Esophagus squamous epithelium (tissue), 5 donors: ENCODE measurements around the gene BRINP3. TPM values are rescaled to one million over a fixed set of nuclear protein-coding genes. Genes with fewer than 3 reads are reported as not detected.

ENCODE experiments used
- DNase-seq: peaks from one replicate; lab custom pipeline; 2025; lab: John Stamatoyannopoulos, UW
- H3K27ac ChIP-seq, 4 donors: fragments of 200-600 bp; sonication (generic); one replicate each; pipeline ENCODE4 v1.5.1; 2016 to 2019; ENCODE audit warnings: mild to moderate bottlenecking in 1 of 4
- H3K27me3 ChIP-seq, 4 donors: fragments of 200-600 bp; sonication (generic); 1 replicate in 3 of 4; 2 replicates in 1 of 4; pipeline versions ENCODE4 v1.5.1 to v1.6.0; 2017 to 2021; ENCODE audit warnings: antibody characterized with exemption in 1 of 4
- H3K36me3 ChIP-seq, 3 donors: fragments of 200-600 bp; sonication (generic); one replicate each; pipeline ENCODE4 v1.5.1; 2016 to 2019
- H3K4me1 ChIP-seq, 3 donors: fragments of 200-600 bp; sonication (generic); one replicate each; pipeline ENCODE4 v1.5.1; 2017 to 2019
- H3K4me3 ChIP-seq, 4 donors: fragments of 200-600 bp; sonication (generic); 1 replicate in 3 of 4; 2 replicates in 1 of 4; pipeline ENCODE4 v1.5.1; 2016 to 2019; ENCODE audit warnings: mild to moderate bottlenecking in 2 of 4, moderate library complexity in 1 of 4
- H3K9me3 ChIP-seq, 3 donors: fragments of 200-600 bp; sonication (generic); one replicate each; pipeline ENCODE4 v1.5.1; 2016 to 2019
- CTCF ChIP-seq, 6 experiments: fragments of 450-650 bp in 4 of 6; fragments of 200-600 bp in 2 of 6; sonication (generic) in 2 of 6; IDR thresholded peaks; one replicate each; pipeline ENCODE4 v1.5.1; 2016 to 2019; ENCODE audit warnings: antibody characterized with exemption in 6 of 6, mild to moderate bottlenecking in 4 of 6, moderate library complexity in 4 of 6
- POLR2A ChIP-seq, 4 donors: fragments of 450-650 bp; IDR thresholded peaks; one replicate each; pipeline ENCODE4 v1.6.1; 2017; ENCODE audit warnings: antibody characterized with exemption in 4 of 4, mild to moderate bottlenecking in 4 of 4, moderate library complexity in 3 of 4
- WGBS, 2 donors: methylation state at CpG; one replicate each; pipeline ENCODE4 v1.1.5; 2018; 5-methylcytosine and 5-hydroxymethylcytosine counted together
- intact Hi-C: fragments of 100-400 bp; cut with DNase I; formaldehyde crosslinking; loops from one replicate; pipeline ENCODE4 v1.15.0; 2022
- total RNA-seq, 4 donors: library from RNA; depleted of rRNA; stranded (reverse); fragments of >200 nt; gene quantifications; one replicate each; pipeline ENCODE4 v1.1.0, GENCODE V29; 2016
- donor health status: DM: yes; HTN: yes; CAD: no.

Gene BRINP3
- total RNA-seq, 4 donors from 2014 or later: 0.50 to 0.95 TPM; not detected in 2

GRCh38 chr1:190205713-190206112 lies 272.0 kb downstream of the BRINP3 start:
- WGBS, 2 donors: 31 to 55% methylated on average over 2 of the region's 2 CpGs
- Histone ChIP-seq H3K9me3 (peaks cover 0 to 4% (median 0%) of the 10 kb centered on the region in 3 donors), H3K27ac (no peak overlapping the region), H3K4me1 (no peaks in the 10 kb centered on the region), H3K36me3 (no peaks in the 10 kb centered on the region), H3K4me3 (no peak overlapping the region), H3K27me3 (no peaks in the 10 kb centered on the region)
- no peak for TF ChIP-seq POLR2A (IDR thresholded peaks at IDR 0.05)
- TF ChIP-seq CTCF (IDR thresholded peaks at IDR 0.05): no peak
- intact Hi-C loops: no loop called here
- no peak for DNase-seq

- no peak overlapping the region for H3K4me3 ChIP-seq
- intact Hi-C loops: no loop called here
- no peaks in the 10 kb centered on the region for H3K36me3 ChIP-seq
- H3K4me1 ChIP-seq: no peaks in the 10 kb centered on the region
- H3K27me3 ChIP-seq: no peaks in the 10 kb centered on the region
- TF ChIP-seq CTCF (IDR thresholded peaks at IDR 0.05): no peak
- TF ChIP-seq POLR2A (IDR thresholded peaks at IDR 0.05): no peak
- H3K9me3 ChIP-seq: peaks cover 0 to 6% (median 0%) of the 10 kb centered on the region in 3 donors
- no peak overlapping the region for H3K27ac ChIP-seq
- DNase-seq: no peak
These were observed 281.6 kb downstream of the BRINP3 start for GRCh38 chr1:190196020-190196419.

- TF ChIP-seq POLR2A (IDR thresholded peaks at IDR 0.05) (no peak), CTCF (IDR thresholded peaks at IDR 0.05) (no peak)
- H3K36me3 ChIP-seq: no peaks in the 10 kb centered on the region
- H3K9me3 ChIP-seq: peaks cover 0 to 6% (median 0%) of the 10 kb centered on the region in 3 donors
- H3K4me3 ChIP-seq: no peak overlapping the region
- intact Hi-C loops: no loop called here
- no peaks in the 10 kb centered on the region for H3K27me3 ChIP-seq
- WGBS, 2 donors: 21 to 26% methylated on average over 3 of the region's 3 CpGs
- no peak overlapping the region for H3K27ac ChIP-seq
- no peak for DNase-seq
- H3K4me1 ChIP-seq: no peaks in the 10 kb centered on the region
These were observed 284.1 kb downstream of the BRINP3 start for GRCh38 chr1:190193508-190194115.

GRCh38 chr1:190192627-190193026 lies 285.0 kb downstream of the BRINP3 start:
- no peaks in the 10 kb centered on the region for H3K27me3 ChIP-seq
- no peak overlapping the region for H3K27ac ChIP-seq
- peaks cover 0 to 2% (median 0%) of the 10 kb centered on the region in 3 donors for H3K9me3 ChIP-seq
- H3K4me3 ChIP-seq: no peak overlapping the region
- intact Hi-C loops: no loop called here
- no peaks in the 10 kb centered on the region for H3K36me3 ChIP-seq
- no peak for DNase-seq
- H3K4me1 ChIP-seq: no peaks in the 10 kb centered on the region
- WGBS, 2 donors: 48 to 63% methylated on average over 2 of the region's 2 CpGs
- TF ChIP-seq POLR2A (IDR thresholded peaks at IDR 0.05) (no peak), CTCF (IDR thresholded peaks at IDR 0.05) (no peak)

- Histone ChIP-seq H3K36me3 (no peaks in the 10 kb centered on the region), H3K9me3 (no peaks in the 10 kb centered on the region), H3K27me3 (no peaks in the 10 kb centered on the region), H3K27ac (no peak overlapping the region), H3K4me1 (no peaks in the 10 kb centered on the region), H3K4me3 (no peak overlapping the region)
- no peak for DNase-seq
- 0 to 50% methylated on average over 1 of the region's 1 CpG for WGBS, 2 donors
- no peak for TF ChIP-seq POLR2A (IDR thresholded peaks at IDR 0.05)
- no peak for TF ChIP-seq CTCF (IDR thresholded peaks at IDR 0.05)
- intact Hi-C loops: no loop called here
These were observed 294.1 kb downstream of the BRINP3 start for GRCh38 chr1:190183588-190183987.
